Stimulated activated naive CD8-positive, alpha-beta T cell treated with anti-CD3 and anti-CD28 coated beads, Interleukin-15, Interleukin-2, amounts not matched to agents 100 U/mL and 50 U/mL, for 24 hours (primary cell): ENCODE data around the gene ARL17B.
A peak's percentile ranks its signal among the peaks of the same experiment; 100 is the strongest.
"Not testable (repeated sequence)": the region's sequence is repeated elsewhere in the genome, so short reads cannot be mapped to it uniquely, and the experiment has no call there.

Source experiments
- ATAC-seq: fragments of 150-1000 bp; cut with Tn5 transposase; one replicate; pipeline ENCODE4 v1.10.0; 2021
- DNase-seq: peaks from one replicate; pipeline ENCODE4 v3.0.0; 2021

Gene ARL17B

DNA sequence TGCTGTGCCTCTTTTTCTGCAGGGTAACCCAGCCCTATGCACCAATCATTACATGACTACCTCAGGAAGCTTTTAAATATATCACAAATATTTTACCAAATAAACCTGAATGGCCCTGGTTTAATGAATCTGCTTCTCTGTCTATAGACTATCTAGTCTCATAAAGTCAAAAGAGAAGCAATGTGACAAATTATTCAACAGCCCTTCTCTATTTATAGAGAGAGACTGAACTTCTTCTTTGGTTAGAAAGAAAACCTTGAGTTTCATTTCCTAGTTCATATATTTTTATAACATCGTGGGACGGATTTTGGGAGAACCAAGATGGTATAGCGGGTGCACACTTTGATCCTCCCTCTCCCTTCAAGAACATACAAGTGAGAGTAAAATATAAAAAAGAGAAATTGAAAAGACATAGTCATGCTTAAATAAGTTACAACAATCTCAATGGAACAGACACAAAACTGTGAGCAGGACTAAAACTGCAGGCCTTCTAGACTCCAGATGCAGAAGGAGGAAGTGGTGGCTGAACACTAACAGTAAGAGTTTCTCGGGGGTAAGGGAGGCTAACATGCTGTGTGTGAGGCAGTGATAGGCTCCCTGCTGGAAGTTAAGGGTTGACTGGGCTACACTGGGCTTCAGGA lies 70.5 kb downstream of the ARL17B start:
- ATAC-seq: peak; percentile 72
- not testable (repeated sequence) for DNase-seq

DNA sequence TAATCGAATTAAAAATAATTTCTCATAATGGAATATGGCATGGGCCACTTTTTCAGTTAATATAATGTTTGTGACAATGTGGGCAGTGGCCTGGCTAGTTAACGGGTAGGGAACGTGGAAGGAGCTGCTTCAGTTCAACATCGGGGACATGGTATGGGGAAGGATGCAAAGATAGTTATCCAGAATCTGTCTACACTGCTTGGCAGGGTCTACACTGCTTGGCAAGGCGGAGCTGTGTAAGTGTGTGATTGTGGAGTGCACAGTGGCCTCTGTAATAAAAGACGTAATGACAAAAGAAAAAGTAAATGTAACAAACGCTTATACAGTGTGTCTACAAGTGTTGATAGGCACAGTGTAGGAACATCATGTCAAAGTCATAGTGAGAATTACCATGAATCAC lies 74.0 kb downstream of the ARL17B start:
- not testable (repeated sequence) for ATAC-seq, DNase-seq

GRCh38 chr17:46286764-46287221 lies 74.8 kb downstream of the ARL17B start:
- peak; percentile 40 for ATAC-seq
- DNase-seq: peak; percentile 69

GRCh38 chr17:46285500-46285899 lies 76.1 kb downstream of the ARL17B start:
- not testable (repeated sequence) for ATAC-seq, DNase-seq

GRCh38 chr17:46284467-46284866 lies 77.1 kb downstream of the ARL17B start:
- DNase-seq (peak; percentile 50), ATAC-seq (peak; percentile 100)

- not testable (repeated sequence) for DNase-seq, ATAC-seq
Measured at GRCh38 chr17:46282635-46283034, 78.9 kb downstream of the ARL17B start.

- ATAC-seq, DNase-seq: not testable (repeated sequence)
Measured at GRCh38 chr17:46281336-46281735, 80.2 kb downstream of the ARL17B start.

DNA sequence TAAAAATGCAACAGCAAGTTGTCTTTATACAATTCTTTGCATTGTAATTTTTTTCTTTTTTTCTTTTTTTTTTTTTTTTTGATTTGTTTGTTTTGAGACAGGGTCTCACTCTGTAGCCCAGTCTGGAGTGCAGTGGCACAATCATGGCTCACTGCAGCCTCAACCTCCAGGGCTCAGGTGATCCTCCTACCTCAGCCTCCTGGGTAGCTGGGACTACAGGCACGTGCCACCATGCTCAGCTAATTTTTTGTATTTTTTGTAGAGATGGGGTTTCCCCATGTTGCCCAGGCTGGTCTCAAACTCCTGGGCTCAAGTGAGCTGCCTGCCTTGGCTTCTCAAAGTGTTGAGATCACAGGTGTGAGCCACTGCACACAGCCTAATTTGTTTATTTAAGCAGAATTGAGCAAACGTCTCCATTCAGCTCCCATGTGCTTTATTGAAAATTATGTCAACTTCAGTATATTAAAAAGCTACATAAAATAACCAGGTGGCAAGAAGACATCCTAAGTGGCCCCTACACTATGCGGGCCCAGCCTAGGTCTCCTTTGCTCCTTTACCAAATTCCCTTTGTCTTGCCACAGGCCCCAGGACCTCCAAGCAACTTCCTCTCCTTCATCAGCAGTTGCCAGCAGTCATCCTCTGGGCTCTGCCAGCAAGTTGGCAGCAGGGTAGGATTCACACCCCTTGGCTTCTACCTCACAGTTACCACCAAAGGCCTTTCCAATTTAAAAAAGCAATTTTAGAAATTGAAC lies 84.7 kb downstream of the ARL17B start:
- not testable (repeated sequence) for DNase-seq, ATAC-seq

DNA sequence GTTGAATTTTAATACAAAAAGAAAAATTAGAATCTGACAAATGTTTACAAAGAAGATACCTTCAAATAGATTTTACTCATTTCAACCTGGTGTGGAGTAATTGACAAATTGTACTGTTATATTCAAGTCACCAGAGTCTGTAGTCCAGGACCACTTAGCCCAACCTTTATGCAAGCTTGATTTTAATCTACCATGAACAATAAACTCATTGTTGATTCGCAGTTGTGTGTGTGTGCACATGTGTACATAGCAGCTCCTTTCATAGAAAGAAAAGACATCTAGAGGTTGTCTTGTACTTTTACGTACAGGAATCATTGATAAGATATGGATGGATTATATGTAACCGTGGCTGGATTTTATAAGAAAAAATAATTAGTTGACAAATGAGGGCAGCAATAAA lies 87.3 kb downstream of the ARL17B start:
- DNase-seq (no peak), ATAC-seq (no peak)

GRCh38 chr17:46273541-46274236 lies 87.9 kb downstream of the ARL17B start:
- no peak for ATAC-seq
- DNase-seq: no peak

DNA sequence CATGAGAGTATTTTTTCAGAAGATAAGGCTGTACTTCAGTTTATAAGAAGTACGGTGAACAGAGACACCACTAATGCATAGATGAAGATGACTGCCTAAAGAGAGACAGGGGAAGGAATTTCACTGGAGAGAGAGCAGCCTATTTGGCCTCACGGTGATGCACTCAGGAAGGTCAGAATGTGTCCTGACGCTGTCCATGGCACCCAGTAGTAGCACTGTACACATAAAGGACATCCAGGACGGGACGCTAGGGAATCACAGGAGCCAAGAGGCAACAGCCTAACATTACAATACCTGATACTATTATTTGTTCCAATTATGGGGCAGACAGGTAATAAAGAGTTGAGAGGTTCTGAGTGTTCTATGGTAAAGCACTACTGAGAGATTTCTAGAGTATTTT lies 91.5 kb downstream of the ARL17B start:
- ATAC-seq (no peak), DNase-seq (no peak)

GRCh38 chr17:46266656-46267544 lies 94.7 kb downstream of the ARL17B start:
- DNase-seq (peak; percentile 93), ATAC-seq (peak; percentile 93)

DNA sequence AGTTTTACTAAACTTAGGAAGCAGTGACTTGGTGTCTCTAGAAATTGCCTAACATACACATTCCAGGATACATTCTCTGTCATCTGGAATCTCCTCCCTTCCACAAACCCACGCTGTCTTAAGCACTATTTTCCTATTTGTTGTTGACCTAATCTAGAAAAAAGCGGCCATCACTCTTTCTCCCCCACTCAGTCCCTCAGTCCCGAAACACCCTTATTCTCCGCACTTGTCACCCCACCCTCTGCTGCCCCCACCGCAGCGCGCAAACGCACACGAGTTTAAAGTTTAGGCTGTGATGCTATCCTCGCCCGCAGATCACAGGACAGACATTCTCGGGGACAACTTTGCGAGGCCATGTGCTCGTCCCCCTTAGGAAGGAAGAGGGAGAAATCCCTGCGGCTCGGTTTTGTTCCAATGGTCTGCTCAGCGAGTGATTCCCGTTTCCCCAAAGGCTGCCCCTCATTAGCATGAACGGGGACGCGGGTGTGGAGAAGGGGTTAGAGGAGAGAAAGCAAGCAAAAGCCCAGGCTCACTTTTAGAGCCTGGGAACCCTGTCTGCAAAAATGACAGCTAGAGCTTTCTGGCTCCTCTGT lies 95.4 kb downstream of the ARL17B start:
- ATAC-seq: not testable (repeated sequence)
- DNase-seq: peak; percentile 34

DNA sequence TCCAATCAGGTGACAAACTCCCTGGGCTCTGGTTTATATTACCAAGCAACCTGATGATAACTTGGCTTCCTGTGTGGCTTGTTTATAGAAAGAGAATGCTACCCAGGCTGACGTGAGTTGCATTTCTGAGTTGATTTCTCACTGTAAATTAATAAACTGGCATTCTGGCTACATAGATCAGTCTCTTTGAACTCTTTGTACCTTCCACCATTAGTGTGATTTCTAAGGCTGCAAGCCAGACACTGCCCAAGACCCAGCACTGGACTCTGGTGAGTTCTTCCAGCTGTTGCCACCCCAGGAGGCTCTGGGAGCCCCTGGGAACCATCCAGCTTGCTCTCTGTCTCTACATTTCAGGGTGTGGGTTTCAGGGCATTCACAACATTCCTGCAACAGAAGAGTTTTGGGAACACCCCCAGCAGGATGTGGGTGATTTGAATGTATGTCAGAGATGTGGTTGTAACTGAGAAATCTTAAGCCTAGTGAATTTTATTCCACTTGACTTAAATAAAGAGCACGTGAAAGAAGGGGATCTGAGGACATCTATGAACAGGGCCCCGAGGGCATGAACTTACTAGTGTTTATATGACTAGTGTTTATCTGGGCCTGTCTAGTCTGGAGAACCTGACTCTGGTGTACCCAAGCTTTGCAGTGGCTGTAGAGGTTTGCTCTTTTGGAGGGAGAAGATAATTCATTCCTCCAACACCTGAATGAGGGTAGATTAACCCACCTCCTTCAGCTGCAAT lies 96.9 kb downstream of the ARL17B start:
- ATAC-seq (peak; percentile 25), DNase-seq (no peak)

- DNase-seq: no peak
Measured at GRCh38 chr17:46262271-46262670, 99.3 kb downstream of the ARL17B start.

GRCh38 chr17:46259845-46260661 lies 101.5 kb downstream of the ARL17B start:
- peak; percentile 75 for ATAC-seq
- not testable (repeated sequence) for DNase-seq

More at GRCh38 chr17:46262271-46262670, 99.3 kb downstream of the ARL17B start:
- ATAC-seq: no peak

DNA sequence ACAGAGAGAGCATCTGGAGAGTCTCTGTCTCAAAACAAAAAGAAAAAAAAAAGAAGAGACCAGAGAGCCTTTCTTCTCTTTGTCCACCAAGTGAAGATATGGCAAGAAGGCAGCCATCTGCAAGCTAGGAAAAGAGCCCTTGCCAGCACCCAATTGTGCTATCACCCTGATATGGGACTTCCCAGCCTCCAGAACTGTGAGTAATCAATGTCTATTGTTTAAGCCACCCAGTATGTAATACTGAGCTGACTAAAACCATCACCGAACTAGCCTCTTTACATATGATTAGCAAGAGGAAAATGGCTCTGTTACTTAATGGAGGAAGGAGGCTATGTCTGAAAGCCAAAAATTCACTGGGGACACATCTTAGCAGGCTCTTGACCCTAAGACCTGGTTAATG lies 105.2 kb downstream of the ARL17B start:
- ATAC-seq: peak; percentile 37
- not testable (repeated sequence) for DNase-seq

GRCh38 chr17:46254215-46254614 lies 107.4 kb downstream of the ARL17B start:
- not testable (repeated sequence) for DNase-seq, ATAC-seq

DNA sequence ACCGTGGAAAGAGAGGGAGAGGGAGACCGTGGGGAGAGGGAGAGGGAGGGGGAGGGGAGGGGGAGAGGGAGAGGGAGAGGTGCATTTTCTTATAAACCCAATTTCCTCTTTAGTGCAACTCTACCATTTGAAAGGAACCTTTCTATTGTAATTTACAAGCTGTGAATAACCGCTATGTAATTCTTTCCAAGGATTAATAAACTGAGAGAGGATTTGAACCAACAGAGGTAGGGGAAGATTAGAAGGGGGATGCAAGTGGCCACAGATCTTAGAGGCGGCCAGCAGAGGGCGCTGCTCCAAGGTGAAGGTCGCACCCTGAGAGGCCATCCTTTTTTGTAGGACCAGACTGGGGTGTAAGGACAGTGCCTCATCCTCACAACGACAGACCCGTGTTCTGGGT lies 107.8 kb downstream of the ARL17B start:
- peak; percentile 85 for DNase-seq
- peak; percentile 89 for ATAC-seq

DNA sequence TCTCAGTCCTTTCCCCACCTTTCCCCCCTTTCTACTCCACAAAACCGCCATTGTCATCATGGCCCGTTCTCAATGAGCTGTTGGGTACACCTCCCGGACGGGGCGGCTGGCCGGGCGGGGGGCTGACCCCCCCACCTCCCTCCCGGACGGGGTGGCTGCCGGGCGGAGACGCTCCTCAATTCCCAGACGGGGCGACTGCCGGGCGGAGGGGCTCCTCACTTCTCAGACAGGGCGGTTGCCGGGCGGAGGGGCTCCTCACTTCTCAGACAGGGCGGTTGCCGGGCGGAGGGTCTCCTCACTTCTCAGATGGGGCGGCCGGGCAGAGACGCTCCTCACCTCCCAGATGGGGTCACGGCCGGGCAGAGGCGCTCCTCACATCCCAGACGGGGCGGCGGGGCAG lies 108.8 kb downstream of the ARL17B start:
- ATAC-seq, DNase-seq: not testable (repeated sequence)
